Activated CD4-positive, CD25-positive, alpha-beta regulatory T cell (primary cell): ENCODE data around the gene PABPN1.

Experiments used
- DNase-seq, 4 experiments: peaks; one replicate each; lab custom pipeline; 2025; lab: John Stamatoyannopoulos, UW

Gene PABPN1

GRCh38 chr14:23326491-23327332 lies 5.5 kb downstream of the PABPN1 start:
- no peak for DNase-seq

GRCh38 chr14:23327947-23328744 lies 6.9 kb downstream of the PABPN1 start:
- DNase-seq, result peak; percentile 19 to 45 (median 21)

- DNase-seq, result no peak
These were observed 14.4 kb downstream of the PABPN1 start for GRCh38 chr14:23335623-23336022.

DNA sequence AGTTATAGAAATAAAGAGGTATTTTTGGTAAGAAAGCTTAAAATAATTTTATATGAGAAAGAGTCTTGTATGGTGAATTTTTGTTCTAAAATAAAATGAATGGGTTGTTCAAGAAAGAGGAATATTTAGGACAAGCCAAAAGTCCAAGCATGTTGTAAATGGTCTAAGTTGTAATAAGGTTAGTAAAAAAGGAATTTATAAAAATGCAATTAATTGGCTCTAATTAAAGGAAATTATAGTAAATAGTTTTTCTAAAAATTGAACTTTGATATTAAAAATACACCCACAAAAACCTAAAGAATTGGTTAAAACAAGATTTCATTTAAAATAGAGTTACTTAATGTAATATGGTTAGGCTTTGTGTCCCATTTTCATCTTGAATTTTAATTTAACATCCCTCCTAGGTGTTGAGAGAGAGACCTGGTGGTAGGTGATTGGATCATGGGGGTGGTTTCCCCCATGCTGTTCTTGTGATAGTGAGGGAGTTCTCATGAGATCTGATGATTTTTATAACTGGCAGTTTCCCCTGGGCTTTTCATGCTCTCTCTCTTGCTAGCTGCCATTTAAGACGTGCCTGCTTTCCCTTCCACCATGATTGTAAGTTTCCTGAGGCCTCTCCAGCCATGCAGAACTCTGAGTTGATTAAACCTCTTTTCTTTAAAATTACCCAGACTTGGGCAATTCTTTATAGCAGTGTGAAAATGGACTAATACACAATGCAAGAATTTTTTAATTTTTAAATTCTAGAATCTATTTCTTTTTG lies 18.4 kb downstream of the PABPN1 start:
- no peak for DNase-seq

DNA sequence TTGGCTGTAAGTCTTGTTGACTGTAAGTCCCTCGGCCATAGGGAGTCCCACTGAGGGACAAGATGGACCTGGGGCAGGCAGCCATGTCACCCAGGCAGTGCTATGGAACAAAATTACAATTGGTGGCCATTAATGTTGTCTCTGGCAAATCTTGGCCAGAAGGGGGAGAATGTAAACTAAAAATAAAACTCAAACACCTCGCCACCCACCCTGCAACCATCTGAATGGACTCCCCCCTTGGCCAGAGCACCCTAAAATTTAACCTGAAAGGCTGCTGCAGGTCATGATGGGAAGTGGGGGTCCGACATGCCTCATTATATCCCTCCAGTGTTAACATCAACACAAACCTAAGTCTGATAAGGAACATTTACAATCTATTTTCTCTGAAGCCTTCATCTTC lies 23.2 kb downstream of the PABPN1 start:
- no peak for DNase-seq

GRCh38 chr14:23345987-23346692 lies 24.9 kb downstream of the PABPN1 start:
- DNase-seq, result no peak

- no peak for DNase-seq
These were observed 25.6 kb downstream of the PABPN1 start for GRCh38 chr14:23346693-23347405.

DNA sequence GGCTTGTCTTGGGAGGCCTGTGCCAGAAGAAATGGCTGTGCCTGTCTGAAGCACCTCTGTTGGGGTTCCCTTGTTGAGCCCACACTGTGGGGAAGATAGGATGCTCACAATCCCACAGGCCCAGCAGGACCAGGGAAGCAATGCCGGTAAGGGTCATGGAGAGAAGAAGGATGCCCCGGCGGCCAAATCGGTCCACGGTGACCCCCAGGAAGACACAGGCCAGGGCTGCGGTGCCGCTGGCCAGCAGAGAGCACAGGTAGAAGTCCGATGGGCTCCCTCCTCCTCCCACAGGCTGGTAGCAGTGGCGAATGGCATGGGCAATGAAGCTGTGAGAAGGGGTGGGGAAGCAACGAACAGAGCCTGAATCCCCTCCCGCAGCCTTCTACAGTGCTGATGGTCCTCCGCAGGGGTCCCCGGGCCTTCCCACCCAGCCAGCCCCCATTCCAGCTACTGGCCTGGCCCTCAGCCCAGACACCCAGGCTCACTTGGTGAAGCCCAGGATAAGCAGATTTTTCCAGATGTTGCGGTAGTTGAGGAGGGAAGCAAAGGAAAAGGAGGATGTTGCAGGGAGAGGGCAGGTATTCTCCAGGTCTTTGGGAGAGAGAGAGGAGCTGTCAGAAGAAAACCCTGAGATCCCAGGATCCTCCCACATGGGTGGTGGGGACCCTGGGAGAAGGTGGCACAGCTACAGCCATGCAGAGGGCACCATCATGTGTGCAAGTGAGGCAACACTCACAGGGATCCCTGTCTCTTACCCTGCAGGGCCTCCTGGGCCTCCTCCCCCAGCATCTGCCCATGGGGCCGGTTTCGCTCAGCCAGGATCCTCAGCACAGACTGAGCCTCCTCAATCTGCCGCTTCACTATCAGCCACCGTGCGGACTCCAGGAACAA lies 26.4 kb downstream of the PABPN1 start:
- DNase-seq, result no peak

- DNase-seq, result no peak
These were observed 27.0 kb downstream of the PABPN1 start for GRCh38 chr14:23348297-23348655.

- no peak for DNase-seq
These were observed 28.0 kb downstream of the PABPN1 start for GRCh38 chr14:23349156-23349845.

- no peak for DNase-seq
These were observed 30.6 kb downstream of the PABPN1 start for GRCh38 chr14:23351681-23352505.

- peak in 3 of 4 experiments; percentile 9 to 24 (median 14) for DNase-seq
These were observed 31.5 kb downstream of the PABPN1 start, which contains the start of gene SLC22A17 for GRCh38 chr14:23352506-23353432. SLC22A17 (minus strand) TSS chr14:23352887.

GRCh38 chr14:23353433-23353780 lies 32.1 kb downstream of the PABPN1 start:
- DNase-seq, result no peak

- no peak for DNase-seq
These were observed 33.7 kb downstream of the PABPN1 start for GRCh38 chr14:23354990-23355389.

- DNase-seq, result no peak
These were observed 34.7 kb downstream of the PABPN1 start for GRCh38 chr14:23355871-23356435.

- no peak for DNase-seq
These were observed 35.4 kb downstream of the PABPN1 start for GRCh38 chr14:23356662-23357061.

GRCh38 chr14:23357261-23357660 lies 36.0 kb downstream of the PABPN1 start:
- no peak for DNase-seq
